Amniotic stem cell (primary cell): ENCODE data around the gene CCNYL1.
"Not testable (repeated sequence)": the region's sequence is repeated elsewhere in the genome, so short reads cannot be mapped to it uniquely, and the experiment has no call there.

Experiments used
- DNase-seq: peaks from one replicate; lab custom pipeline; 2025; lab: John Stamatoyannopoulos, UW

The CCNYL1 gene

DNA sequence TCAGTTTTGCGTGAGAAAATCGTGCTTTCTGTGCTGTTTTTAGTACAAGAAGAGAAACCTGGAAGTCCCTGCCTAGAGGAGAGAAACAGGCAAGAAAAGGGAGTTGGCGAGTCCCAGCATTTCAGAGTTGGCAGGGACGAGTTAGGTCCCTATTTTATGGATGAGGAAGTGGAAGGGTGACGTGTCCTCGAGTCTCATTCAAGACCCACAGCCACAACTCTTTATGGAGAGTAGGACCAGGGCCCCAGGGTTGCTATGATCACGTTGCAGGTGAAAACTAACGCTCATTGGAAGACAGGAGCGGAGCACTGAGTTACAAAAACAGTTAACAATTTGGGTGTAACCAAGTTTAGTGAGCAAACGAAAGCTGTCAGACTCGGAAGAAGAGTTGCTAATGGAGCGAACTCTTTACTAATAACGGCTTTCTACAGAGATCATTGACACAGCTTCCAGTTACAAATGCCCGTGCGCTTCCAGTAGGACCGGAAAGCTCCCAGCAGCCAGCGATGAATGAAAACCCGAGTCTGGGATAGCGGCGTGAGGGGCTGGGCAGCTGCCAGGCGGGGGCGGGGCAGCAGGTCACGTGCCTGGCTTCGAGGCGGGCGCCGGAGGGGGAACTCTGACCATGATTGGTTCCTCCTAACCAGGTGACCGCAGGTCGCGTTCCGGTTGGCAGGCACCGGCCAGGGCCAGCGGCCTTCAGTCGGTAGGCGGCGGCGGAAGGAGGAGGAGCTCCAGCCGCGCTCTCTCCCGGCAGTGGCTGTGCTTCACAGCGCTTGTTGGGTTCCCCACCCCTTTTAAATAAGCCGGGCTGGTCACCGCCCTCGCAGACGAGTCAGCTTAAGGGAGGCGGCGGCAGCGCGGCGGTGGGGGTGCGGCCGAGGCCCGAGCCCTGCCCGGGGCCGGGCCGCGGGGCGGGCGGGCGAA lies at the start of gene CCNYL1:
Gene CCNYL1 (plus strand): TSS at position 827 of the 927 bp plus-strand sequence. CDS start 257 bp downstream, outside the sequence.
- DNase-seq, result peak; percentile 98

DNA sequence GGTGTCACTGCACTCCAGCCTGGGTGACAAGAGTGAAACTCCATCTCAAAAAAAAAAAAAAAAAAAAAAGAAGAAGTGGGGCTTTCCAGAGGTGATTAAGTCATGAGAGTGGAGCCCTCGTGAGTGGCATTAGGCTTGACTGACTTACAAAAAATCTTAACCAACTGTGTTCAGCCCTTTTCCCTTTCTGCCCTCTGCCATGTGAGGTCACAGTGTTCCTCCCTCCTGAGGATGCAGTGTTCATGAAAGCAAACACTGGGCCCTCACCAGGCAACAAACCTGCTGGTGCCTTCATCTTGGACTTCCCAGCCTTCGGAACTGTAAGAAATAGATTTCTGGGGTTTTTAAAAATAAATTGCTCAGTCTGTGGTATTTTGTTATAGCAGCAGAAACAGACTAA lies 49.2 kb upstream of the CCNYL1 start:
- no peak for DNase-seq

DNA sequence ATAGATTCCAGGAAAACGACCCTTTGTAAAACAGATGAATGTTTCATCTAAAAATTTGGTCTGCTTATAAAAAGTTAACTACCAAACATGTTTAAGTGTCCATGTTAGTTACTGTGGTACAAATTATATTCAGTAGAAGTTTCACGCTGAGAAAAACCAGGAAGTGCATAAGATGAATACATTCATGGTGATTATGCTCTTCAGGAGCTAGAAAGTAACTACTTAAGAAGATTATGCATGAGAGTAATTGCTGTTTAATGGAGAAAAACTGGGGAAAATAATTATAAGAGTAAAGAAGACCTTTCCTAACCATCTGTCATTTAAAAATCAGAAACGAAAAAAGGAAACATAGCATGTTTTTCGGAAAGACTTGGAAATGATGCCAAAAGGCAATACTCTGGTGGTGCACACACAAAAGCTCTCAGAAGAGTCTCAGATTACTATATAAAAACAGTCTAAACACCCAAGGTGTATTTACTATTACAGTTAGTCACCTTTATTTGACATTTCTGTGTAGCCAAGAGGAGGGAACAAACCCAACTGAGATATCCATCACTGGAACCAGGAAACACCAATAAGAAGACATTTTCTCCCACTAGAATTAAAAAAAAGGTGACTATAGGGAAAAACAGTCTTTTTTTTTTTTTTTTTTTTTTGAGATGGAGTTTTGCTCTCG lies 47.4 kb upstream of the CCNYL1 start:
- DNase-seq, result no peak

- DNase-seq, result no peak
Measured at GRCh38 chr2:207670887-207671286, 40.6 kb upstream of the CCNYL1 start.

DNA sequence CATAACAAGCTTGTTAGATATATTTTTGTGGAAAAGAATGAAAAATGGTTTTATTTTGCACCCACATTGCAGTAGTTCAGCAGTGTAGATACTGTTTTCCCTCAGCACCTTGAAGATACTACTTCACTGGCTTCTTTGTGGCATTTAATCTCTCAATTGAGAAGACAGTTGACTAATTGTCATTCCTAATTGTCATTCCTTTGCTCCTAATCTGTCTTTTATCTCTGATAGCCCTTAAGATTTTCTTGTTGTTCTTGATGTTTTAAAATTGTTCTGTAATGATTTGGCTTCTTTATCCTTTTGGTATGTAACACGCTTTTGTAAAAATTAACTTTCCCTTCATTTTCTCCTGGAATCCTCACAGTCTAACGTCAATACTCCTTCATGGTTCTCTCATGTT lies 38.0 kb upstream of the CCNYL1 start:
- no peak for DNase-seq

GRCh38 chr2:207674266-207674774 lies 37.1 kb upstream of the CCNYL1 start:
- no peak for DNase-seq

DNA sequence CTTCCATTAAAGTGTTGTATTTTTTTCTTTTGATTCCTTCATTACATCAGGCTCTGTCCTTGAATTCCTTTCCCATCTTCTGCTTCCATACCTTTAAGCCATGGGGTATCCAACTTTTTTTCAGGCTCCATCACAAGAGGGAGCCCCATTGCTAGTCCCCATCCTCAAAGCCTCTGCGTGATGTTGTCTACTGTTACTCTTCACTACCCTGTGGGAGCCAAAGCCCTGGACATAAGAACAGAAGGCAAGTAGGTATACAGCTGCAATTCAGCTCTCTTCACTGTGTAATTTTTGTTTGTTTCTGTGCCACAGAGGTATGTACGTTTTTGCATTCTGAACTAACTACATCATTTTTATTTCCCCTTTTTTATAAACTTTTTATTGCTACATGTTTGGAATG lies 36.6 kb upstream of the CCNYL1 start:
- no peak for DNase-seq

GRCh38 chr2:207676827-207677354 lies 34.5 kb upstream of the CCNYL1 start:
- DNase-seq, result peak; percentile 57

DNA sequence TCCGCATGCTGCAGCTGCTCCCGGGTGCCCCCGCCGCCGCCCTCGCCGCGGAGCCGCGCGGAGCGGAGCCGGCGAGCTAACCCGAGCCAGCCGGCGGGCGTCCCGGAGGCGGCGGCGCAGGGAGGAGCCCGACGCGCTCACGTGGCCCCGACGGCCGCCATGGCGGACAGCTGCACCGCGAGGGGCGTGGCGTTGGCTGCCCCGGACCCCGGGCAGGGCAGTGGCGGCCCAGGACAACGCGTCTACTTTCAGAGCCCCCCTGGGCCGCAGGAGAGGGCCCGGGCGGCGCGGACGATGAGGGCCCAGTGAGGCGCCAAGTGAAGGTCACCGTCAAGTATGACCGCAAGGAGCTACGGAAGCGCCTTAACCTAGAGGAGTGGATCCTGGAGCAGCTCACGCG lies 30.0 kb upstream of the CCNYL1 start:
- no peak for DNase-seq

GRCh38 chr2:207682557-207682956 lies 28.9 kb upstream of the CCNYL1 start:
- DNase-seq, result no peak

- no peak for DNase-seq
Measured at GRCh38 chr2:207683438-207683837, 28.0 kb upstream of the CCNYL1 start.

GRCh38 chr2:207683879-207684627 lies 27.4 kb upstream of the CCNYL1 start:
- peak; percentile 5 for DNase-seq

- no peak for DNase-seq
Measured at GRCh38 chr2:207686812-207687211, 24.6 kb upstream of the CCNYL1 start.

DNA sequence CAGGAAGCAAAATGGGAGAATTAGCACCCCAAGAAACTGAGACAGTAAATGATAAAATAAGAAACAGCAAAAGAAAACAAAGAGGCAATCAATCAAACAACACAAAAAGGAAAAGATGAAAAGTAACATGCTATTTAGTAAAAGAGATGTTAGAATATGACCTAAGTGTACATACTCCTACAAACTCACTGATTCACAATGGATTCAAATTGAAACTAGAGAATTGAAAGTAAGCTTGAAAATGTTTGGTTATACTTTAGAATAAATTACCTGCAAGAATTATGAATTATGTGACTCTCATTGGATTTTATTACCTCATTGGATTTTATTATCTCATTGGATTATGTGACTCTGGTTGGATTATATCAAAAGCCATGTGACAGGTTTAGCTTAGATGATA lies 22.8 kb upstream of the CCNYL1 start:
- no peak for DNase-seq

DNA sequence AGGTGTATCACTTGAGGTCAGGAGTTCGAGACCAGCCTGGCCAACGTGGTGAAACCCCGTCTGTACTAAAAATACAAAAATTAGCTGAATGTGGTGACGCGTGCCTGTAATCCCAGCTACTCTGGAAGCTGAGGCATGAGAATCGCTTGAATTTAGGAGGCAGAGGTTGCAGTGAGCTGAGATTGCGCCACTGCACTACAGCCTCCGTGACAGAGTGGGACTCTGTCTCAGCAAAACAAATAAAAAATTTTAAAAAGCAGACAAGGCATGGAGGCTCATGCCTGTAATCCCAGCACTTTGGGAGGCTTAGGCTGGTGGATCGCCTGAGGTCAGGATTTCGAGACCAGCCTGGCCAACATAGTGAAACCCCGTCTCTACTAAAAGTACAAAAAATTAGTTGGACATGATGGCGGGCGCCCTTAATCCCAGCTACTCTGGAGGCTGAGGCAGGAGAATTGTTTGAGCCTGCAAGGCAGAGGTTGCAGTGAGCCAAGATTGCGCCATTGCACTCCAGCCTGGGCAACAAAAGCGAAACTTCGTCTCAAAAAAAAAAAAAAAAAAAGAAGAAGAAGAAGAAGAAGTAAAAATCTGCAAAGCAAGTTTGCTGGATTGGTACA lies 20.5 kb upstream of the CCNYL1 start:
- DNase-seq, result not testable (repeated sequence)

GRCh38 chr2:207692206-207693065 lies 19.0 kb upstream of the CCNYL1 start:
- no peak for DNase-seq

DNA sequence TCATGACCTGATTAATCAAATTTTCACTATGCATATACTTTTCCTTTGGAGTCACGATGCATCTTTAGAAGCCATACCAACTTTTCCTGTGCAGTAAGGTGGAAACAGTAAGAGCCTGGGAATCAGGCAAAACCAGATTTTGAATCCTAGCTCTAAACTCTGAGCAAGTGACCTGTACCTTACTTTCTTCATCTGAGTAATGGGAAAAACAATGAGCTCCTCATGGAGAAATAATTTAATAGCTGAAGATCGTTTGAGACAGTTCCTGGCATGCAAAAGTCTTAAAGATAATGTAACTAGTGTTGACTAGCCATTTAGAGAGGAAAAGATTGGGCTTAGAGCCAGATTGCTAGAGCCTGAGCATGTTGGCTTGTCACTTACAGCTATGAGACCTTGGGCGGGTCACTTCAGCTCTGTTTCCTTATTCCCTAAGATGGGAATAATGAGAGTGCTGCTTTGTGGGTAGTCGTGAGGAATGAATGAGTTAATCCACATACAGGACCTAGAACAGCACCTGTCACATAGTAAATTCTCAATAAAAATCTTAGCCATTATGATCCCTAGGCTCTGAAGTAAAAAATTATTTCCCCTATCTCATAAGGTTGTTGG lies 17.7 kb upstream of the CCNYL1 start:
- no peak for DNase-seq

DNA sequence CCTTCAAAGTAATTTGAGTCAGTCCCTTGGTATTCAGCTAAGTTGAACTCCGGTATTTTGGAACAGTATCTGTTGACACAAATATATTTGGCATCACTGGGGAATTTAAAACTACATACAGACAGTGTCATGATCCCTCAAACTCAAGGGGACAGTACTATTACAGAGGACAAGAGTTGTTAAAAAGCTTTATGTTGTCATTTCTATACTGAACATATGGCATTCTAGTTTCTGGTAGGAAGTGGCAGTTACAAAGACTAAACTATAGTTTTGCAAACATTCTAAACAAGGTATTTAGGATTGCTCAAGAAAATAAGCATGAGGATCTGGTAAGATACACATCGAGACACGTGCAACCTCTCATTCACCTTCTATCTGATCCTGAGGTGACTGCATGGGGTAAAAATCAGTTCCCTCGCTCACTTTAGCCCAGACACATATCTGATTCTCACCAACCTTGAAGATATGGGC lies 16.6 kb upstream of the CCNYL1 start:
- DNase-seq, result peak; percentile 9

DNA sequence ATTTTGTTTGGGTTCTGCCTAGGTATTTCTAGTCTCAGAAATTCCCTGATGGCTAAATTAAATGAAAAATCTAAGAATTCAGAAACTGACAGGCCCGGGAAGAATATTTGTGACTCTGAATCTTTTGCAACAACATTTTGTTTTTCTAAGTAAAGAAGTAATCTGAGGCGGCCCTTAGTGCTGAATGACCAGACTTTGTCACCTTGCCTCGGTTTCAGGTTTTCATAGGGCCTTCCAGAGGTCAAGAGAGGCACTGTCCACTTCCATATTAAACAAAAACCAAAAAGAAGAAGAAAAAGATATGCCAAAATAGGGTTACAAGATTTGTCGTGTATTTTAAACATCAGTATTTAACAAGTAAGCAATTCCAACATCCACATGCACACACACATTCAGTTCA lies 16.1 kb upstream of the CCNYL1 start:
- no peak for DNase-seq

DNA sequence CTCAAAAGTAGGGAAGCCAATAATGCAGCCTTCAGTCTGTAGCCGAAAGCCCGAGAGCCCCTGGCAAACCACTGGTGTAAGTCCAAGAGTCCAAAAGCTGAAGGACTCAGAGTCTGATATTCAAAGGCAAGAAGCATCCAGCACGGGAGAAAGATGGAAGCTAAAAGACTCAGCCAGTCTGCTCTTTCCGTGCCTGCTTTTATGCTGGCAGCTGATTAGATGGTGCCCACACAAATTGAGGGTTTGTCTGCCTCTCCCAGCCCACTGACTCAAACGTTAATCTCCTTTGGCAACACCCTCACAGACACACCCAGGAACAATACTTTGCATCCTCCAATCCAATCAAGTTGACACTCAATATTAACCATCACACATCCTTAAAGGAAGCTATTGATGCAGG lies 14.5 kb upstream of the CCNYL1 start:
- DNase-seq, result not testable (repeated sequence)
